Heart left ventricle (tissue), 13 donors: ENCODE results near the gene COBL.

Experiments used
- CTCF ChIP-seq, 12 donors: fragments of 200-600 bp; sonication (generic) in 4 of 12; IDR thresholded peaks; one replicate each; pipeline versions ENCODE4 v1.5.0 to v1.8.0; 2018 to 2022; ENCODE audit warnings: antibody characterized with exemption in 12 of 12, mild to moderate bottlenecking in 5 of 12
- POLR2A ChIP-seq, 2 donors: fragments of 450-650 bp; IDR thresholded peaks; one replicate each; pipeline ENCODE4 v1.6.1; 2017; ENCODE audit warnings: antibody characterized with exemption in 2 of 2, mild to moderate bottlenecking in 2 of 2, moderate library complexity in 2 of 2
- donor health status: ischemic (EF 13 %, LVEDD 7.1; RV severe dilation, severe dysfunction).
- donor health status: DM: no; HTN: yes; CAD: no.
- donor health status: DM: no; HTN: no; CAD: no.
- donor health status: ischemic (EF 25% LVEDD 6.9; RV normal size, moderate dysfunction).
- donor health status: ischemic (EF 25% LVEDD 5.7; RV mildly dilated, moderate dysfunction).
- donor health status: ischemic (EF 35%, LVEDD 5.7; RV mildly dilated, moderate dysfunction).
- donor health status: nonischemic (EF 11% LVEDD 7.7; RV severe dilation, severe dysfunction).
- donor health status: DM: yes; HTN: yes; CAD: no.
- donor health status: PGD.
- donor health status: ischemic (EF 29% LVEDD 5.4; RV normal size, mild dysfunction).
- donor health status: nonischemic (EF 23%, LVEDD 6.1; RV moderate dilation, normal function).

DNA sequence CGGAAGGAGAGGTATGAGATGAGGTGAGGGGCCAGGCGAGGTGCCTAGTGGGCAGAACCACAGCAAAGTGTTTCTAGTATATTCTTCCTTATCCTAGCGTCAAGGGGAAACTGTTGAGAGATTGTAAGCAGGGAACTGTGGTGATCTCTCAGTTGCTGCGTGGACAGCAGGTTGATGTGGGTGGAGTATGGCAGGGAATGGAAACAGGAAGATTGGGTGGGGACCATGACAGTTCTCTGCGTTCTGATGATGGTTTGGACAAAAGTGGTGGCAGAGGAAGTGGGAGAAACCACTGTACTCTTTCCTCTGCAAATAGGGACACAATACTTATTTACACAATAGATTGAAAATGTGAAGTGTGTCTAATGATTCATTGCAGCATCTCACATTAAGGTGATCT is 342.4 kb downstream of the COBL start:
- TF ChIP-seq CTCF (IDR thresholded peaks at IDR 0.05) (no peak), POLR2A (IDR thresholded peaks at IDR 0.05) (no peak)
